NCI-H1048 (cell line): ENCODE data around the gene SLC16A5.

Experiments used
- DNase-seq: peaks from one replicate; lab custom pipeline; 2025; lab: John Stamatoyannopoulos, UW

The SLC16A5 gene

DNA sequence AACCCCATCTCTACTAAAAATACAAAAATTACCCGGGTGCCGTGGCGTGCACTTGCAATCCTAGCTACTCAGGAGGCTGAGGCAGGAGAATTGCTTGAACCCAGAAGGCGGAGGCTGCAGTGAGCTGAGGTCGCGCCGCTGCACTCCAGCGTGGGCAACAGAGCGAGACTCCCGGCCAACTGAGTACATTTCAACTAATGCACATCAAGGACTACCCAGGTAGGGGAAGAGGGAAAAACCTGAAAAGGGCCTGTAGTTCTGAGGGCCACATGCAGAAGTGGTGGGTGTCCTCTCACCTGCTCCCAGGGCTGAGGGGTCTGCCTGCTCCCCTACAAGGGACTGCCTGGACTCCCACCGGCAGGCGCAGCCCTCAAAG, 584 bp upstream of the SLC16A5 start:
- DNase-seq = no peak

DNA sequence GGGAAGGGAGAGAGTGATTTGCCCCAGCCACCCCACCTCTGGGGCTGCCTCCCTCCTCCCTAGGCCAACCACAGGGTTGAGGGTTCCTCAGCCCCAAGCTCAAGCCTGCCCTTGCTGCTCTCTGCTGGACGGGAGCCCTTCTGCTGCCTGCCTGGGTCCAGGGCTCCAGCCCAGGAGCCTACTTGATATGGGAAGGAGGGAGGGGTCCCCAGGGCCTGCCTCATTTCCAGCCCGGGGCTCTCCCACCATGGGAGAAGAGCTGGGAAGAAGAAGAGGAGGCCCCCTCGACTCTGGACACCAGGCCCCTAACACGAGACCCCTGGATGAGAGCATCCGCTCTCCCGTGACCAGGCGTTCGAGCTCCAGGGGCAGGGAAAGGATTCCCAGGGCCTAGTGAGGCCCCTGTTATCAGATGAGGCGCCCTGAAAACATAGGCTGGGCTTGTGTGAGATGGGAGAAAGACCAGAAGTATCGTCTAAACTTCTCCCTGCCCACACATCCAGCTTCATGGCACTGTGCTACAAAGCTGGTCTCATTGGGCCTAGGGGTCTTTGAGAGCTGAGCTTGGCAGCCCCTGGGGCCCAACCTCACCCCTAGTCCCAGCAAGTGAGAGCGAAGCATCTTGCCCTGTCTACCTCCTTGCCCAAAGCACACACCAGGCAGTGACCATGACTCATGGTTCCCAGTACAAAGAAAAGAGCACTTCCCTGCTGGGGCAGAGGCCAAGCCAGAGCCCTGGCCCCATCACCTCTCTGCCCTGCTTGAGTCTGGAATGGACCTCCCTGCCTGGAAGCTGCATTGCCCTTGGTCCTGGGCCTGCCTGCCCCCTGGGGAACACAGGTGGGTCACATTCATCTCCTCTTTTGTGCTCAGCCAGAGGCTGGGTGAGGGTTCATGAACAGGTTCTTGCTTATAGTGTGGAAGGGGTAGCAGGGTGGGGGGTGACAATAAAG, 987 bp downstream of the SLC16A5 start:
- DNase-seq = no peak

GRCh38 chr17:75090871-75091854, 3.4 kb downstream of the SLC16A5 start:
- no peak for DNase-seq

GRCh38 chr17:75091855-75092327, 4.1 kb downstream of the SLC16A5 start:
- no peak for DNase-seq

DNA sequence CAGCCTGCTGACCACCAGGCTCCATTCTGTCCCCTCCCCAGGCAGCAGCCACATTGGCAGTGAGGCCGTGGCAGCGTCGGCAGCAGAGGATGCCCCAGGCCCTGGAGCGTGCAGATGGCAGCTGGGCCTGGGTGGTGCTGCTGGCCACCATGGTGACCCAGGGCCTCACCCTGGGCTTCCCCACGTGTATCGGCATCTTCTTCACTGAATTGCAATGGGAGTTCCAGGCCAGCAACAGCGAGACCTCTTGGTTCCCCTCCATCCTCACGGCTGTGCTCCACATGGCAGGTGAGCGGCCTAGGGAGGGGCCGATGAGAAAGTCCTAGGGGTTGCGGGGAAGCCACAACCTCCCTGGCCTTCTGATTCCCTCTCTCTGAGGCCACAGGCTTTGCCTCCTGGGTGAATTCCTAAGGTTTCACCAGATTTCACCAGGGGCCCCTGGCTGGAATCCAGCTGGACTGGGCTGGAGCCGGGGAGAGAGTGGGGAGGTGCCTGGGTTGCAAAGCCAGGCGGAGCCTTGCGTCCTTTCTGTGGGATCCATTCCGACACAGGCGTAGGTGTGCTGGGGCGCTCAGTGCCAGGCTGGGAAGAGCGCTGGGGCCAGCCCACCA, 5.9 kb downstream of the SLC16A5 start:
- no peak for DNase-seq

GRCh38 chr17:75094871-75095399, 7.2 kb downstream of the SLC16A5 start:
- DNase-seq = no peak

DNA sequence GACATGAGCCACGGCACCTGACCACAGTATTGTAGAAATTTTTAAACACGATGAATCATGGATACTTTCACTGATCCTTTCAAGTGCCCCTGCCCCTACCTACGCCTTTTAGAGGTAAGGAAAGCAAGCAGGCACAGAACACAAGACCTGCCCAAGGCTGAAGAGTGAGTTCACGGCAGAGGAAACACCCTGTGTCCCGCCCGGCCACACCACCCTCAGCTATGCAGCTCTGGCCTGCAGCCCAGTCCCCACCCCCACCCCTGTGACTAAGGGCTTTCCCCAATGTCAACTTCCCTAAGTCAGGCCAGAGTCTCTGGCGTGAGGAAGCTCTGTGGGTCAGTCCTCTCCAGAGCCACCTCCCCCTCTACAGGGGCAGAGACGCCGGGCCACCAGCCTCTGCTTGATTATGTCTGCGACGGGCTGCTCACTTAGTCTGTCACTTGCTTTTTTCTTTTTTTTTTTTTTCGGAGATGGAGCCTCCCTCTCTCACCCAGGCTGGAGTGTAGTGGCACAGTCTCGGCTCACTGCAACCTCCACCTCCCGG, 8.4 kb downstream of the SLC16A5 start:
- no peak for DNase-seq

GRCh38 chr17:75097865-75098264, 10.1 kb downstream of the SLC16A5 start:
- no peak for DNase-seq

GRCh38 chr17:75098861-75099260, 11.1 kb downstream of the SLC16A5 start:
- no peak for DNase-seq

DNA sequence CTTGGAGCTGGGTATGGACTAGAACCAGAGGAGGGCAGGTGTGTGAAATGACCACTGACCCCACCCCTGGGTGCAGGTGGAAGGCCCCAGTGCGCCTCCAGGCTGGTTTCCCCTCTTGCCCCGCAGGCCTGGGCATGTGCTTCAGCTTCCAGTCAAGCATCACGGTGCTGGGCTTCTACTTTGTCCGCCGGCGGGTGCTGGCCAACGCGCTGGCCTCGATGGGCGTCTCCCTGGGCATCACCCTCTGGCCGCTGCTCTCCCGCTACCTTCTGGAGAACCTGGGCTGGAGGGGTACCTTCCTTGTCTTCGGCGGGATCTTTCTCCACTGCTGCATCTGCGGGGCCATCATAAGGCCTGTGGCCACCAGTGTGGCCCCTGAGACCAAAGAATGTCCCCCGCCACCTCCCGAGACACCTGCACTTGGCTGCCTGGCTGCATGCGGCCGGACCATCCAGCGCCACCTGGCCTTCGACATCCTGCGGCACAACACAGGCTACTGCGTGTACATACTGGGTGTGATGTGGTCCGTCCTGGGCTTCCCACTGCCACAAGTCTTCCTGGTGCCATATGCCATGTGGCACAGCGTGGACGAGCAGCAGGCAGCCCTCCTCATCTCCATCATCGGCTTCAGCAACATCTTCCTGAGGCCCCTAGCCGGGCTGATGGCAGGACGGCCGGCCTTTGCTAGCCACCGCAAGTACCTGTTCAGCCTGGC, 12.3 kb downstream of the SLC16A5 start:
- DNase-seq = no peak

GRCh38 chr17:75102385-75102821, 14.6 kb downstream of the SLC16A5 start:
- DNase-seq = no peak

DNA sequence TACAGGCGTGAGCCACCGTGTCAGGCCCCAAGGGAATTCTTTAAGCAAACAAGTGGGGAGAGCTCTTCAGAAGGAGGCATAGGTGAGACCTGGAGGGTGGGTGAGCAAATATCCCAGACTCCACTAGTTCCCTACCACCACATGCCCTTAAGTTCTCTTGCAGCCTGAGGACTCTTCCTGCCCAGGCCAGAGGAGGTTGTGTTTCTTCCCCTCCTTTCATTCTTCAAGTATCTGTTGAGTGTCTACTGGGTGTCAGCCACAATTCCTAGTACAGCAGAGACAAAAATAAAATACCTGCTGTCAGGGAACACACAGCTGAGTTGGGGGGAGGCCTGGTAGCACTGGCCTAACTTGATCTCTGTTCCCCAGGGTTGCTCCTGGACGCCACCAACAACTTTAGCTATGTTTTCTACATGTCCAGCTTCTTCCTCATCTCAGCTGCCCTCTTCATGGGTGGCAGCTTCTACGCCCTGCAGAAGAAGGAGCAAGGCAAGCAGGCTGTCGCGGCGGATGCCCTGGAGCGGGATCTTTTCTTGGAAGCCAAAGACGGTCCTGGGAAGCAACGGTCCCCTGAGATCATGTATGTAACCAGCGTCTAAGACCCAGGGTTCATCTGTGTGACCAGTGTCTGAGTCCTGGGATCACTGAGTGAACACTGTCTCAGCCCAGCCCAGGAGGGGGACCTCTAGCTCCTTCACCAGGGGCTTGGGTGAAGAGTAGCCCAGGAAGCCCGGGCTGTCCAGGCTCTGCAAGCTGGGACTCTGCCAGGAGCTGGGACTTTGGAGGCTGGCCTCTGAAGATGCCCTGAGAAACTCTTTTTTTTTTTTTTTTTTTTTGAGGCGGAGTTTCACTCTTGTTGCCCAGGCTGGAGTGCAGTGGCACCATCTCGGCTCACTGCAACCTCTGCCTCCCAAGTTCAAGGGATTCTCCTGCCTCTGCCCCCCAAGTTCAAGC, 16.1 kb downstream of the SLC16A5 start:
- DNase-seq = no peak

DNA sequence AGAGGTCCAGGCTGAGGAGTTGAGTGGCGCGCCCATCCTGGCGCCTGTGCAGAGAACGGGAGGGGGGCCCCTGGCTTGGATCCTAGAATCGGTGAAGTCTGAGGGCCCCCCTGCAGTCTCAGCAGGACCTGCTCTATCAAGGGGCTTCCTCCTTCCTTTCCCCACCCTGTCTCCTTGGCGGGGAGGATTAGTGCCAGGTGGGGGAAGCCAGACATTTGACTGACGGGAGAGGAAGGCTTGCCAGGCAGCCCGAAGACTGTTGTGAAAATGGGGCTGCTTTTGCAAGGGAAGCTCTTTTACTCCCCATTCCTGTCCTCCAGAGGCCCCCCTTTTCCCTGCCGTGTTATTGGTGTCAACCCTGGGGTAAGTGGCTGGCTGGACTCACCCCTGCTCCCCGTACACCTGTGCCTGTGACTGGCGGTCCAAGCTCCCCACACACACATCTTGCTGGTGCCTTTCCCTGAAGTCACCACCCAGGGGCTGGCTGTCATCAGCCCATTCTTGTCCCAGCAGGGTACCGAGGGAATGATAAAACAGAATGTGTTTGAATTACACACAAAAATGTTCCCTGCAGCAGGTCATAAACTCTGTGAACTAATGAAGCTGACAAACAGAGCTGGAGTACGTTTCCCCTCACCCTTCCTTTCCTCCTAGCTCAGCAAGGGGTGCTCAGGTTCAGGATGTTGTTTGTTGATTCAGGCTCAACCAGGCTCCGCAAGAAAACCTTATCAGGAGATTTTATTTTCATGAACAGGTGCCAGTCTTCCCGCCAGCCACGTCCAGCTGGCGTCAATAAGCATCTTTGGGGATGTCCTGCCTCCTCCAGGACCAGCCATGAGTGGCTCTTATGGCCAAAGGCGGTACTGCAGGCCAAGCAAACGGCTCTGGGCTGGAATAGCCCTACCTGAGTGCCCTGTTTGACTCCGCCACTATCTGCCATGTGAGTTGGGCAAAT, 17.6 kb downstream of the SLC16A5 start:
- no peak for DNase-seq

GRCh38 chr17:75108193-75108592, 20.4 kb downstream of the SLC16A5 start:
- DNase-seq = no peak

DNA sequence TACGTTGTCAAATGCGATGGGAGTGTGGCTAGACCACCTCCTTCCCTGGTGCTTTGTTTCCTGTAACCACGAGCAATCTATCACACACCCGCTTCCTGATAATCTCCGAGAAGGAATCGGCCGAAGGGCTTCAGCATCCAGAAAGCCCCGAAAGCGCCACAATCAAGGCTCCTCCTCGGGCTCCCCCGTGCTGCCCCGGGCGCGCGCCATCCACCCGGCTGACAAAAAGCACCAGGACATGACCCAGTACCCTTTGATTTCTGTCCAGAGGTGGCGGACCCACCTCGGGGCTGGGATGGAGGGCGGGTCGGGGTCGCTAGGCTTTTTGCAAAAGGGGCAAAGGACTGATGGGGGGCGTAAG, 21.3 kb downstream of the SLC16A5 start:
- DNase-seq = no peak

DNA sequence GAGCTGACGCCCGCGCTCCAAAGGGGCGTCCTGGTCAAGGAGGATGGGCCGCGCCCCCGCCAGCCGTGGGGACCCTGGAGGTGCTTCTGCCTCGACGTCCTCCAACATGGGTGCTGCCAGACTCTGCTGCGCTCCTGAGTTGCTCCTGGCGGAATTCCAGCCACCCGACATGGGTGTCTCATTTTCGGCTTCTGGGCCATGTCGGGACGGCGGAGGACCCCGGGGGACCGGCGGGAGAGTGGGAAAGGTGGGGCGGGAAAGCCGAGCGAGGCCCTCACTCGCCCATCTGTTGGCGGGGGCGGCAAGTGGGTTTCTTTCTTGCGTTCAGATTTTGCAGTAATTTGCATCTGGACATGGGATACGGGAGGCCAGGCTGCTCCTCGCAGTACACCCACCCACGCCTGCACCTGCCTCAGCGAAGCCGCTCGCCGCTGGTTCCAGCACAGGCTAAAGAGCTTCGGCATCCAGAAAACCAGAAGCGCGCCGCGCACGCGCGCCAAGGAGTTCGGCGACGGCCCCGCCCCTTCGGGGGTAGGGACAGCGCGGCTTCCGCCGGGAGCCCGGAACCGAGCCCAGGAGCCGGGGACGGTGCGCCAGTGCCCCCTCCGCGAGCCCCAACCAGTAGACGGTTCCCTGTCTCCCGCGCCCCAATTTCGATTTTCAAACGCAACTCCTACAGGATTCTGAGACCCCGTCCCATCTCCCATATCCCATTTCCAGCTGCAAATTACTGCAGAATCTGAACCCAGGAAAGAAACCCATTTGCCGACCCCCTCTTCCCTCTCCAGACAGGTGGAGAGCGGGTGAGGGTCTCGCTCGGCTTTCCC, 21.9 kb downstream of the SLC16A5 start, which contains the start of gene ARMC7:
Gene ARMC7, plus strand, starts transcription at position 563 of the 827 bp plus-strand sequence. CDS start 320 bp downstream, outside the sequence.
- peak; percentile 80 for DNase-seq

GRCh38 chr17:75110234-75110937, 22.6 kb downstream of the SLC16A5 start:
- DNase-seq = no peak
